Ascending aorta (tissue), 2 donors: Measurements from ENCODE around the gene C2orf74. TPM values are rescaled to one million over a fixed set of nuclear protein-coding genes. Genes with fewer than 3 reads are reported as not detected.
"Not testable (repeated sequence)": the region's sequence is repeated elsewhere in the genome, so short reads cannot be mapped to it uniquely, and the experiment has no call there.

Source experiments
- DNase-seq, 2 donors: peaks; one replicate each; pipeline ENCODE4 v3.0.0-alpha.2; 2019; ENCODE audit warnings: low spot score in 2 of 2
- H3K27ac ChIP-seq, 2 donors: fragments of 200-600 bp; sonication (generic); one replicate each; pipeline ENCODE4 v1.5.1; 2016 to 2017; ENCODE audit warnings: mild to moderate bottlenecking in 1 of 2
- H3K27me3 ChIP-seq: fragments of 200-600 bp; sonication (generic); one replicate; pipeline ENCODE4 v1.5.1; 2017
- H3K36me3 ChIP-seq, 2 donors: fragments of 200-600 bp; sonication (generic); one replicate each; pipeline ENCODE4 v1.5.1; 2016
- H3K4me1 ChIP-seq, 2 donors: fragments of 200-600 bp; sonication (generic); one replicate each; pipeline ENCODE4 v1.5.1; 2016 to 2017; ENCODE audit warnings: mild to moderate bottlenecking in 1 of 2
- H3K4me3 ChIP-seq, 2 donors: fragments of 200-600 bp; sonication (generic); one replicate each; pipeline ENCODE4 v1.5.1; 2016 to 2017; ENCODE audit warnings: mild to moderate bottlenecking in 1 of 2
- H3K9me3 ChIP-seq, 2 donors: fragments of 200-600 bp; sonication (generic); one replicate each; pipeline ENCODE4 v1.5.1; 2016
- intact Hi-C: fragments of 100-400 bp; cut with DNase I; formaldehyde crosslinking; loops from one replicate; pipeline ENCODE4 v1.15.1; 2023
- total RNA-seq: library from RNA; depleted of rRNA; stranded (reverse); fragments of >200 nt; gene quantifications from one replicate; pipeline ENCODE4 v1.1.0, GENCODE V29; 2016
- TF ChIP-seq, protein P1 (sequence below), 3 experiments: fragments of 200-600 bp in 2 of 3; fragments of 450-650 bp in 1 of 3; sonication (generic) in 2 of 3; IDR thresholded peaks; one replicate each; pipeline ENCODE4 v1.5.1; 2016 to 2019; ENCODE audit warnings: antibody characterized with exemption in 3 of 3, mild to moderate bottlenecking in 1 of 3, moderate library complexity in 1 of 3

The C2orf74 gene
- total RNA-seq, 1 donor from 2014 or later = 7.2 TPM

DNA sequence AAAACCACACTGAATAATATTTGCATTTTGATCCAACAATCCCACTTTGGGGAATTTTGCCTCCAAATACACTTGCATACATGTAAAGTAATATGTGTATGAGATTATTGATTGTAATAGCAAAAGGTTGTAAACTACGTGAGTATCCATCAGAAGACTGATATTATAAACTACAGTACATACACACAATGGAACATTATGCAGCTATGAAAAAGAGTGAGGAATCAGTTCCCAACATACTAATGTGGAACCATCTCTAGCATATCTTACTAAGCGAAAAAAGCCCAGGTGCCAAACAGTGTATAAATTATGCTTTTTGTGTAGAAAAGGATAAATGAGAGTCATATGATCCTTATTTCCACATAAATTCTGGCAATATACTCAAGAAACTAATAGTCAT is 16.0 kb upstream of the C2orf74 start:
- Histone ChIP-seq H3K4me3 (peak overlapping the region; percentile 50 to 72), H3K36me3 (peaks cover 9 to 22% of the 10 kb centered on the region in 2 donors), H3K9me3 (no peaks in the 10 kb centered on the region), H3K27me3 (no peaks in the 10 kb centered on the region), H3K27ac (no peak overlapping the region), H3K4me1 (peaks cover 0 to 9% of the 10 kb centered on the region in 2 donors)
- TF ChIP-seq, protein P1, sequence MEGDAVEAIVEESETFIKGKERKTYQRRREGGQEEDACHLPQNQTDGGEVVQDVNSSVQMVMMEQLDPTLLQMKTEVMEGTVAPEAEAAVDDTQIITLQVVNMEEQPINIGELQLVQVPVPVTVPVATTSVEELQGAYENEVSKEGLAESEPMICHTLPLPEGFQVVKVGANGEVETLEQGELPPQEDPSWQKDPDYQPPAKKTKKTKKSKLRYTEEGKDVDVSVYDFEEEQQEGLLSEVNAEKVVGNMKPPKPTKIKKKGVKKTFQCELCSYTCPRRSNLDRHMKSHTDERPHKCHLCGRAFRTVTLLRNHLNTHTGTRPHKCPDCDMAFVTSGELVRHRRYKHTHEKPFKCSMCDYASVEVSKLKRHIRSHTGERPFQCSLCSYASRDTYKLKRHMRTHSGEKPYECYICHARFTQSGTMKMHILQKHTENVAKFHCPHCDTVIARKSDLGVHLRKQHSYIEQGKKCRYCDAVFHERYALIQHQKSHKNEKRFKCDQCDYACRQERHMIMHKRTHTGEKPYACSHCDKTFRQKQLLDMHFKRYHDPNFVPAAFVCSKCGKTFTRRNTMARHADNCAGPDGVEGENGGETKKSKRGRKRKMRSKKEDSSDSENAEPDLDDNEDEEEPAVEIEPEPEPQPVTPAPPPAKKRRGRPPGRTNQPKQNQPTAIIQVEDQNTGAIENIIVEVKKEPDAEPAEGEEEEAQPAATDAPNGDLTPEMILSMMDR (IDR thresholded peaks at IDR 0.05) = no peak
- DNase-seq = no peak
- intact Hi-C loops = loop anchor here (1.0 to 10.0 kb wide), 4 partner anchors 31 to 393 kb away; partner anchors contain the start of genes REL and XPO1

DNA sequence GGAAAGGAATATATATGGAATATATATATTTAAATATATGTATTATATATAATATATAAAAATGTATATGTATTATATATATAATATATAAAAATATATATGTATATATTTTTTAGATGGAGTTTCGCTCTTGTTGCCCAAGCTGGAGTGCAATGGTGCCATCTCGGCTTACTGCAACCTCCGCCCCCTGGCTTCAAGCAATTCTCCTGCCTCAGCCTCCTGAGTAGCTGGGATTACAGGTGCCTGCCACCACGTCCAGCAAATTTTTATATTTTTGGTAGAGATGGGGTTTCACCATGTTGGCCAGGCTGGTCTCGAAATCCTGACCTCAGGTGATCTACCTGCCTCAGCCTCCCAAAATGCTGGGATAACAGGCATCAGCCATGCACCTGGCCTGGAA is 13.9 kb upstream of the C2orf74 start:
- DNase-seq, H3K4me1 ChIP-seq, H3K27ac ChIP-seq, H3K4me3 ChIP-seq, H3K27me3 ChIP-seq, H3K9me3 ChIP-seq: not testable (repeated sequence)
- intact Hi-C loops = loop anchor here (10.0 kb wide), 1 partner anchor 263 kb away; the partner anchor contains the start of gene REL
- peaks cover 9 to 22% of the 10 kb centered on the region in 2 donors for H3K36me3 ChIP-seq

DNA sequence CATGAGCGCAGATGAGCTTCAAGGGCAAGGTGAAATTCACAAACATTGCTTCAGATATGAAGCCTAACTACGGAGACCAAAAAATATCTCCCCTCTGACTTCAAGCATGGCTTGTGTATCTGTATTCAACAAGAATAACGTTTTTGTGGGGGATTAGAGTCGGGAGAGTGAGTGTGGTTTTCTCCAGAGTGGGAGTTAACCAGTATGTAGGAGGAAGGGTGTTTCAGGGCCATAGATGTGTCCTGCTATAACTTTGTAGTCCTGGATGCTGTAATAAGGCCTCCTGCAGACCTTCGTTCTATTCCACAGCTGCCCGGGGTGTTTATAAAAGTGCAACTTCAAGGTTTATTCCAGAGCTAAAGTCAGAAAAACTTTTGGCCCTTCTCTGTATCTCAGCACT is 12.9 kb upstream of the C2orf74 start:
- Histone ChIP-seq H3K9me3 (no peaks in the 10 kb centered on the region), H3K4me3 (no peak overlapping the region), H3K36me3 (peaks cover 9 to 22% of the 10 kb centered on the region in 2 donors), H3K27ac (no peak overlapping the region), H3K27me3 (no peaks in the 10 kb centered on the region), H3K4me1 (peaks cover 0 to 9% of the 10 kb centered on the region in 2 donors)
- TF ChIP-seq, protein P1 (IDR thresholded peaks at IDR 0.05) = no peak
- intact Hi-C loops = loop anchor here (10.0 kb wide), 1 partner anchor 264 kb away; the partner anchor contains the start of gene REL
- DNase-seq = no peak

DNA sequence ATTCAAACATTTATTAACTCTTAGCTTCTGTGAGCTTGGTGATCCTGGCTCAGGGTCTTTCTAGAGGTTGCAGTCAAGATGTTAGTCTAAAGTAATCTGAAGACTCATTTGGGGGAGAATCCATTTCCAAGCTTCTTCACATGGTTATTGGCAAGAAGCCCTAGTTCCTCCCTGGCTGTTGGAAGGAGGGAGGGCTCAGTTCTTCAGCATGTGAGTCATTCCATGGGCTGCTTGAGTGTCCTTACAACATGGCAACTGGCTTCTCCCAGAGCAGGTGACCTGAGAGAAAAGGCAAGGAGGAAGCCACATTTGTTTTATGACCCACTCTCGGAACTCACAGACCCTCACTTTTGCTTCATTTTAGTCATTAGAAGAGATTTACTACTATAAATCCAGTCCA is 10.6 kb upstream of the C2orf74 start:
- Histone ChIP-seq H3K9me3 (no peaks in the 10 kb centered on the region), H3K4me3 (no peak overlapping the region), H3K36me3 (peaks cover 9 to 22% of the 10 kb centered on the region in 2 donors), H3K27me3 (no peaks in the 10 kb centered on the region), H3K4me1 (no peaks in the 10 kb centered on the region), H3K27ac (no peak overlapping the region)
- no peak for DNase-seq
- intact Hi-C loops = no loop called here
- TF ChIP-seq, protein P1 (IDR thresholded peaks at IDR 0.05) = no peak

DNA sequence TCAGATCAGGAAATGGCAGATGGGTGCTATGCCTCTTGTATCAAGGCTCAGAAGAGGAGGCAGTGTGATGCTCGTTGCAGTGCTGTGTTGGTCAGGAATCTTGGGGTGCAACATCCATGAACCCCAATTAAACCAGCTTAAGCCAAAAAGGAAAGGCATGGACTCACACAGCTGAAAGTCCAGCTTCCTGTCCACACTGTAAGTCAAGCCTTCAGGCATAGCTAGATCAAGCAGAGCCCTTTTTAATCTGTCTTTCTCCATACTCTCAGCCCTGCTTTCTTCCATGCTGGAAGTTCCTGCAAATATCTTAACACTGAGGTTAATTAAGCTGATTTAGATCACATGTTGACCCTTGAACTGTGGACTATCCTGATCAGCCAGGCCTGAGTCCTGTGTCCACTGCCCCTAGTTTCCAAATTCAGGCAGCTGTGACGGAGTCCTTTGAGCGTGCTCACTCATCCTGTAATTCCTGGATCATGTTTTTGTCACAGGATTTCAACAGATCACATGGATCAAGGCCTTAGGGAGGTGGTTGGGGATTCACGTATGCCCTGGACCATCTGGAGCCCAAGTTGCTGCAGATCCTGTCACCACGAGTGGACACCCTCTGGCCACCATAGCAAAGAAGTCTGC is 4.5 kb upstream of the C2orf74 start:
- intact Hi-C loops = no loop called here
- no peak overlapping the region for H3K27ac ChIP-seq
- TF ChIP-seq, protein P1 (IDR thresholded peaks at IDR 0.05) = no peak
- no peaks in the 10 kb centered on the region for H3K27me3 ChIP-seq
- no peaks in the 10 kb centered on the region for H3K9me3 ChIP-seq
- DNase-seq = no peak
- H3K36me3 ChIP-seq = peaks cover 0 to 30% of the 10 kb centered on the region in 2 donors
- H3K4me3 ChIP-seq = no peak overlapping the region
- no peaks in the 10 kb centered on the region for H3K4me1 ChIP-seq

DNA sequence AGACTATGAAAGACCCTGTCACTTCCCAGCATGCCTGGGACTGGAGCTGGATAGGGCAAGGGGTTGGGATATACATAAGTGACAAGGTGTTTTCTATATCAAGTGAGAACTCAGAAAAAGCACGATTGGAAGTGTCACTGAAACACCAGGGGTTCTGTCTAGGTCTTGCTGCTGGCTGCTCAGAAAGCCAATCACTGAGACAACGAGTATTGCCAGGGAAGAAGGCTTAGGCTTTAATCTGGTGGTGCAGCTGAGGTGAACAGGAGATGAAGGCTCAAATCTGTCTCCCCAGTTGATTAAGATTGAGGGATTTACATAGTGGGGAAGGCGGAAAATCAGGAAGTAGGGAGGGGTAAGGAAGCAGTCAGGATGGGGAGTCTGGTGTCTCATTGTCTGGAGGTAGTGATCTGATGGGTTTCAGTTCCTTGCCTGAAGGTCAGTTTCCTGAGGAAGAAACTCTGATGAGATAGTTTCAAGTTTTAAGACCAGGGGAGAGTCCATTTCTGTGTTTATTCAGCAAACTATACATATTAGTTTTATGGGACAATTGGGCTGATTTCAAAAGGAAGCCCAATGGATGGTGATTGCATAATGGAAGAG is 3.5 kb upstream of the C2orf74 start:
- Histone ChIP-seq H3K27me3 (no peaks in the 10 kb centered on the region), H3K27ac (no peak overlapping the region), H3K4me1 (no peaks in the 10 kb centered on the region), H3K9me3 (no peaks in the 10 kb centered on the region), H3K4me3 (no peak overlapping the region), H3K36me3 (peaks cover 0 to 37% of the 10 kb centered on the region in 2 donors)
- intact Hi-C loops = no loop called here
- DNase-seq = no peak
- TF ChIP-seq, protein P1 (IDR thresholded peaks at IDR 0.05) = no peak
